Measurements from ENCODE around the gene KLHDC3.

GRCh38 chr6:43061861-43062260, 47.8 kb downstream of the KLHDC3 start:
- no peak for TF ChIP-seq CTCF (IDR thresholded peaks at IDR 0.05)
- no peak for TF ChIP-seq EZH2 (IDR thresholded peaks at IDR 0.05; ENCODE audit: borderline replicate concordance, insufficient read depth, low read depth, low read length, poor library complexity, severe bottlenecking)
